WERI-Rb-1 (cell line): ENCODE measurements around the gene ERF.
A peak's percentile ranks its signal among the peaks of the same experiment; 100 is the strongest.

Experiments
- DNase-seq: peaks from one replicate; pipeline ENCODE4 v3.0.0-alpha.2; 2020
- H3K27ac ChIP-seq: fragments of 250-450 bp; sonication (Bioruptor Pico); 2 replicates; pipeline ENCODE4 v1.5.1; 2020; ENCODE audit warnings: mild to moderate bottlenecking, moderate library complexity
- H3K27me3 ChIP-seq: fragments of 250-450 bp; sonication (Bioruptor Pico); 2 replicates; pipeline ENCODE4 v1.5.1; 2021; ENCODE audit warnings: mild to moderate bottlenecking, low read depth, moderate library complexity; ENCODE audit not compliant: insufficient read depth, severe bottlenecking
- H3K36me3 ChIP-seq: fragments of 250-450 bp; sonication (Bioruptor Pico); 2 replicates; pipeline ENCODE4 v1.5.1; 2020; ENCODE audit warnings: mild to moderate bottlenecking, moderate library complexity
- H3K4me3 ChIP-seq: 2 replicates; pipeline ENCODE4 v1.5.1; 2011; ENCODE audit warnings: low read depth, mild to moderate bottlenecking, control low read depth, low read length
- H3K9me3 ChIP-seq: fragments of 250-450 bp; sonication (Bioruptor Pico); 2 replicates; pipeline ENCODE4 v1.5.1; 2021; ENCODE audit warnings: mild to moderate bottlenecking, moderate library complexity; ENCODE audit not compliant: severe bottlenecking
- CTCF ChIP-seq: IDR thresholded peaks from 2 replicates; pipeline ENCODE4 v1.5.1; 2011; ENCODE audit warnings: low read depth, mild to moderate bottlenecking, control low read depth, inconsistent platforms, low read length

ERF gene

DNA sequence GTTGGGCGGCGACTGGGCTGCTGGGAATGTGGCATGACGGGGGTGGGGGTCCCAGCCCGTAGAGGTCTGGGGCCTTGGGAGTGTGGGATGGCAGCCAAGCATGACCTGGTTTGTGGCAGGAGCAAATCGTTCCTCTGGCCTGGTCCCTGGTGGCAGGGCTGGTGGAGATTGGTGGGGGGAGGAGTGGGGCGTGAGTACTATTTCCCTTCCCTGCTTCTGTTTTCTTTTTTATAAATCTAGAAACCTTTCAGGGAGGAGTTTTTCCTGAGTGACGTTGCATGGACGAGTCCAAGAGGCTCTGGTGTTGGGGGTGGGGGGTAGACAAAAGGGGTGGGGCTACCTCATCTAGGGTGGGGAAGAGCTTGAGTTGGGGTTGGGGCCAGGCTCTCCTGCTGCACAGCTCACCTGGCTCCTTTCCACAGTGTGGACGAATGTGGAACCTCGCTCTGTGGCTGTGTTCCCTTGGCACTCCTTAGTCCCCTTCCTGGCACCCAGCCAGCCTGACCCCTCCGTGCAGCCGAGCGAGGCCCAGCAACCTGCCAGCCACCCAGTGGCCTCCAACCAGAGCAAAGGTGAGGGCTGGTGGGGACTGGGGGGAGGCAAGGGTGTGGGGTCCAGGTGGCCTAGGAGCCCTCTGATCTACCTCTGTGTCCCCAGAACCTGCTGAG, 31.6 kb upstream of the ERF start:
- TF ChIP-seq CTCF = no peak
- Histone ChIP-seq H3K27me3 (no peaks in the 10 kb centered on the region), H3K27ac (peak overlapping the region; percentile 76; the same call in 1 of the 2 replicates), H3K36me3 (peaks cover 50% of the 10 kb centered on the region), H3K4me3 (no peak overlapping the region), H3K9me3 (no peaks in the 10 kb centered on the region)
- no peak for DNase-seq

- Histone ChIP-seq H3K4me3 (no peak overlapping the region), H3K9me3 (no peaks in the 10 kb centered on the region), H3K36me3 (peaks cover 45% of the 10 kb centered on the region), H3K27ac (peak overlapping the region; percentile 76; the same call in 1 of the 2 replicates), H3K27me3 (no peaks in the 10 kb centered on the region)
- no peak for DNase-seq
- no peak for TF ChIP-seq CTCF
These were observed 31.0 kb upstream of the ERF start for GRCh38 chr19:42285988-42286348.

- Histone ChIP-seq H3K27ac (peak overlapping the region; percentile 76), H3K9me3 (no peaks in the 10 kb centered on the region), H3K36me3 (peaks cover 41% of the 10 kb centered on the region), H3K4me3 (peak overlapping the region; percentile 87), H3K27me3 (no peaks in the 10 kb centered on the region)
- TF ChIP-seq CTCF = no peak
- peak; percentile 71 for DNase-seq
These were observed 30.6 kb upstream of the ERF start for GRCh38 chr19:42285541-42285941.

DNA sequence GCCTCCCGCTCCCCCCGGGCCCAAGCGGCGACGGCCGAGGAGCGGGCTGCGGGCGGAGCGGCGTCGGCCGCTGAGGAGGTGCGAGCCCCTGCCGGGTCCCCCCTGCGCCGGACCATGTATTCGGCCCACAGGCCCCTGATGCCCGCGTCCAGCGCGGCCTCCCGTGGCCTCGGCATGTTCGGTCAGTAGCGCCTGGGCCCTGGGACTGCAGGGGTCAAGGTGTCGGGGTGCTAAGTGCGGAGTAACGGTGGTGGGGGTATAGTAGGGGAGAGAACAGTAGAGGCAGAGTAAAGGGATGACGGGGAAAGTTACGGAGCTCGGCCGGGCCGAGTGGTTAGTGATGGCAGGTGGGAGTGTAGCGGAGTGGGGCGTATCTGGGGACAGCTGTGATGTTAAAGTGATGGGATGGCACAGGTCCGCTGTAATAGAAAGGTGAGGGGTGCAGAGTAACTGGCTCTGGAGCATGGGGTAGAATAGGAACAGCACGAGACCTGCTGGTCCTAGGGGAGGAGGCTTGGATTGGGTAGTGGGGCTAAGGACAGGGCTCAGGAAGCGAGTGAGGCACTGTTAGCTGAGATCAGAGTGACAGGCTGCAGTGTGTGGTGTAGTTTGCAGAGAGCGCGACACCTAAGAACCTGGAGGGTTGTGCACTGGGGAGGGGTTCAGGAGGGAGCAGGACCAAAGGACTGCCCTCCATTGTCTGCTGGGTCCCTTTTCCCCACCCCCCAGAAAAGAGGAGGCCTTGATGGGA, 29.8 kb upstream of the ERF start:
- no peaks in the 10 kb centered on the region for H3K9me3 ChIP-seq
- DNase-seq = no peak
- TF ChIP-seq CTCF = no peak
- H3K27ac ChIP-seq = peak overlapping the region; percentile 76
- H3K4me3 ChIP-seq = peak overlapping the region; percentile 87
- H3K36me3 ChIP-seq = peaks cover 33% of the 10 kb centered on the region
- no peaks in the 10 kb centered on the region for H3K27me3 ChIP-seq

- no peak for TF ChIP-seq CTCF
- Histone ChIP-seq H3K9me3 (no peaks in the 10 kb centered on the region), H3K27ac (peak overlapping the region; percentile 71; the same call in 1 of the 2 replicates), H3K4me3 (no peak overlapping the region), H3K36me3 (peaks cover 26% of the 10 kb centered on the region), H3K27me3 (no peaks in the 10 kb centered on the region)
- peak; percentile 73 for DNase-seq
These were observed 29.2 kb upstream of the ERF start for GRCh38 chr19:42284066-42284501.
